Measurements from ENCODE around the gene C19orf67. TPM values are rescaled to one million over a fixed set of nuclear protein-coding genes. Genes with fewer than 3 reads are reported as not detected.

Gene C19orf67
- polyA plus RNA-seq, 1 donor (not counting 4 experiments of a cell fraction or from before 2014, with no cell fraction given) = not detected

DNA sequence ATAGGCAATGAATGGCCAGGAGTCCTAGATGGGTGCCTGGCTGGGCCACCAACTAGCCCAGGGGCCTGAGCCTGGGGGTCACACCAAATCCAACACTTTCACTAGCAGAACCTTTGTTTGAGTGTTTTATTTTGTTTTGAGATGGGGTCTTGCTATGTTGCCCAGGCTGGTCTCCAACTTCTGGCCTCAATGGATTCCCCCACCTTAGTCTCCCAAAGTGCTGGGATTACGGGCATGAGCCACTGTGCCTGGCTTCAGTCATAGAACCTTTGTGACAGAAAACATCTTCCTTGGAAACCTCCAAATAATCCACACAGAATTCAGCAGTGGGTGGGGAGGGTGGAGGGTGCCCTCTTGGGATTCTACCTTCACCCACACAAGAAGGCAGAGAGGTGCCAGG, 25.9 kb upstream of the C19orf67 start:
- Histone ChIP-seq H3K9ac (ENCODE audit: control insufficient read depth, extremely low read depth, insufficient read depth, low read length) (no peak overlapping the region), H3K27me3 (ENCODE audit: control insufficient read depth, extremely low read depth, insufficient read depth, low read length) (no peaks in the 10 kb centered on the region), H3K27ac (ENCODE audit: control insufficient read depth, insufficient read depth, low read length) (no peak overlapping the region), H3K36me3 (ENCODE audit: control insufficient read depth in 2 of 2, extremely low read depth in 1 of 2, insufficient read depth in 2 of 2, low read length in 2 of 2) (peaks cover 4 to 6% of the 10 kb centered on the region in 2 experiments), H3K4me2 (ENCODE audit: control insufficient read depth, extremely low read depth, insufficient read depth, low read depth, low read length) (no peak overlapping the region), H4K20me1 (ENCODE audit: control insufficient read depth, extremely low read depth, insufficient read depth, low read length) (no peaks in the 10 kb centered on the region), H3K9me1 (ENCODE audit: control insufficient read depth, extremely low read depth, insufficient read depth, low read length) (no peaks in the 10 kb centered on the region), H3K4me1 (ENCODE audit: control insufficient read depth, extremely low read depth, insufficient read depth, low read length) (peaks cover 2% of the 10 kb centered on the region), H3K79me2 (ENCODE audit: control insufficient read depth, insufficient read depth, low read length) (peaks cover 3% of the 10 kb centered on the region), H3K9me3 (ENCODE audit: control insufficient read depth, low read depth, low read length) (no peaks in the 10 kb centered on the region), H3K4me3 (ENCODE audit: control insufficient read depth in 2 of 3, extremely low read depth in 1 of 3, insufficient read depth in 2 of 3, low read depth in 1 of 3, low read length in 3 of 3) (no peak overlapping the region), H2AFZ (ENCODE audit: control insufficient read depth, low read length) (no peak overlapping the region)
- dilution Hi-C loops (cut with MboI; ENCODE audit: extremely low pct_ligation_motif_present, low sequenced_read_pairs) = no loop called here
- DNase-seq (ENCODE audit: low read depth, low spot score) (no peak), FAIRE-seq (no peak)
- TF ChIP-seq EZH2 (IDR thresholded peaks at IDR 0.05; ENCODE audit: low read length) (no peak), CTCF (optimal IDR thresholded peaks at IDR 0.05 in 1 of 3, IDR thresholded peaks at IDR 0.05 in 1 of 3, conservative IDR thresholded peaks at IDR 0.05 in 1 of 3; ENCODE audit: extremely low read depth in 1 of 3, insufficient read depth in 2 of 3, low read length in 3 of 3) (no peak)

DNA sequence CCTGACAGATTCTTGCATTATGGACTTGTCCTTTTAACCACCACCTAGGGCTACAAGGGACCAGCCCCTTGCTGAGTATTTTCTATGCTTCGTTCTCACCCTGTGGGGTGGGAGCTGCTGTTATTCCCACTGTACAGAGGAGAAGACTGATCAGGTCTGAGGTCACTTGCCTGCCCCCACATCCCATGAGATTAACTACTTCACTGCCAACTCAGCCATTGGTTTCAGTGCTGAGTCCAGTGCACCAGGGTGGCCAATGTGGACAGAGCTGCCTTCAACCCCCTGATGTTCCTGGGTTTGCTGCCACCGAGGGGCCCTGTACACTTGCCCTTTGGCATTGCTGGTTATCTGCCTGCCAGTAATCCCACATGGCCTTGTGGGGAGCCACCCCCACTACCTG, 25.1 kb upstream of the C19orf67 start:
- DNase-seq (ENCODE audit: low read depth, low spot score) (no peak), FAIRE-seq (no peak)
- no peak overlapping the region for H2AFZ ChIP-seq (ENCODE audit: control insufficient read depth, low read length)
- dilution Hi-C loops (cut with MboI; ENCODE audit: extremely low pct_ligation_motif_present, low sequenced_read_pairs) = no loop called here
- H3K4me3 ChIP-seq (ENCODE audit: control insufficient read depth in 2 of 3, extremely low read depth in 1 of 3, insufficient read depth in 2 of 3, low read depth in 1 of 3, low read length in 3 of 3) = no peak overlapping the region
- H3K79me2 ChIP-seq (ENCODE audit: control insufficient read depth, insufficient read depth, low read length) = no peaks in the 10 kb centered on the region
- H3K9me1 ChIP-seq (ENCODE audit: control insufficient read depth, extremely low read depth, insufficient read depth, low read length) = no peaks in the 10 kb centered on the region
- H4K20me1 ChIP-seq (ENCODE audit: control insufficient read depth, extremely low read depth, insufficient read depth, low read length) = no peaks in the 10 kb centered on the region
- H3K27ac ChIP-seq (ENCODE audit: control insufficient read depth, insufficient read depth, low read length) = no peak overlapping the region
- H3K36me3 ChIP-seq (ENCODE audit: control insufficient read depth in 2 of 2, extremely low read depth in 1 of 2, insufficient read depth in 2 of 2, low read length in 2 of 2) = peaks cover 4 to 10% of the 10 kb centered on the region in 2 experiments
- no peaks in the 10 kb centered on the region for H3K4me1 ChIP-seq (ENCODE audit: control insufficient read depth, extremely low read depth, insufficient read depth, low read length)
- H3K27me3 ChIP-seq (ENCODE audit: control insufficient read depth, extremely low read depth, insufficient read depth, low read length) = no peaks in the 10 kb centered on the region
- TF ChIP-seq CTCF (optimal IDR thresholded peaks at IDR 0.05 in 1 of 3, IDR thresholded peaks at IDR 0.05 in 1 of 3, conservative IDR thresholded peaks at IDR 0.05 in 1 of 3; ENCODE audit: extremely low read depth in 1 of 3, insufficient read depth in 2 of 3, low read length in 3 of 3) = no peak
- TF ChIP-seq EZH2 (IDR thresholded peaks at IDR 0.05; ENCODE audit: low read length) = no peak
- no peak overlapping the region for H3K9ac ChIP-seq (ENCODE audit: control insufficient read depth, extremely low read depth, insufficient read depth, low read length)
- H3K9me3 ChIP-seq (ENCODE audit: control insufficient read depth, low read depth, low read length) = no peaks in the 10 kb centered on the region
- no peak overlapping the region for H3K4me2 ChIP-seq (ENCODE audit: control insufficient read depth, extremely low read depth, insufficient read depth, low read depth, low read length)

Measured in keratinocyte (primary cell).